ENCODE data around the gene PI3. TPM values are rescaled to one million over a fixed set of nuclear protein-coding genes. Genes with fewer than 3 reads are reported as not detected.

Gene PI3
- total RNA-seq, 1 experiment from 2014 or later: not detected

GRCh38 chr20:45128099-45128498 is 46.6 kb upstream of the PI3 start:
- no peaks in the 10 kb centered on the region for H3K27me3 ChIP-seq (ENCODE audit: insufficient read depth, low read length)
- CTCF ChIA-PET: interaction anchor here (2.0 kb wide), 1 partner anchor 11 kb away, joined by 4 read pairs; no protein-coding TSS in a partner anchor
- no peaks in the 10 kb centered on the region for H3K36me3 ChIP-seq (ENCODE audit: control insufficient read depth in 1 of 2, insufficient read depth in 2 of 2, low read length in 2 of 2)
- no peak; the same call in 1 of the 2 replicates for ATAC-seq
- intact Hi-C loops (cut with micrococcal nuclease): no loop called here
- H3K27ac ChIP-seq (ENCODE audit: low read depth, low read length): no peak overlapping the region
- no peaks in the 10 kb centered on the region for H3K9me3 ChIP-seq (ENCODE audit: control insufficient read depth in 1 of 2, insufficient read depth in 1 of 2, low read depth in 1 of 2, low read length in 2 of 2)
- no peak overlapping the region for H3K4me2 ChIP-seq (ENCODE audit: low read length)
- no peak for TF ChIP-seq EZH2 (IDR thresholded peaks at IDR 0.05)
- no peak for TF ChIP-seq RAD21 (IDR thresholded peaks at IDR 0.05; ENCODE audit: low read depth)
- TF ChIP-seq YY1 (IDR thresholded peaks at IDR 0.05; ENCODE audit: extremely low read depth, insufficient replicate concordance, low read depth, low read length): no peak
- no peak overlapping the region for H3K4me3 ChIP-seq (replicated peaks in 1 of 2; ENCODE audit: low read depth in 1 of 2, low read length in 2 of 2)
- RAD21 ChIA-PET (ENCODE audit: low non-redundant PET in 1 of 2, low total read pairs in 2 of 2, uncharacterized antibody in 2 of 2, unreplicated experiment in 2 of 2): no interaction called here
- H2AFZ ChIP-seq (ENCODE audit: low read depth, low read length, poor library complexity, severe bottlenecking): no peak overlapping the region
- BruUV-seq (replicated peaks): no TSS peak
- H3K9me2 ChIP-seq (ENCODE audit: insufficient read depth): no peaks in the 10 kb centered on the region
- no peaks in the 10 kb centered on the region; a peak in 1 of 4 replicates for H3K4me1 ChIP-seq (ENCODE audit: control insufficient read depth in 1 of 2, insufficient read depth in 2 of 2, low read length in 2 of 2)
- no peak overlapping the region for H3K9ac ChIP-seq (ENCODE audit: low read length)
- H3K79me2 ChIP-seq (ENCODE audit: insufficient read depth, low read length): no peaks in the 10 kb centered on the region
- no peak for DNase-seq (ENCODE audit: low read depth, low spot score)
- POLR2A ChIA-PET: no interaction called here
- no peaks in the 10 kb centered on the region for H4K20me1 ChIP-seq (ENCODE audit: insufficient read depth)

- no peaks in the 10 kb centered on the region for H4K20me1 ChIP-seq (ENCODE audit: insufficient read depth)
- ATAC-seq: no peak
- intact Hi-C loops (cut with micrococcal nuclease): loop anchor here (5.0 kb wide), 1 partner anchor 90 kb away; no protein-coding TSS in a partner anchor
- no peak overlapping the region for H3K4me2 ChIP-seq (ENCODE audit: low read length)
- POLR2A ChIA-PET: no interaction called here
- peaks cover 0 to 7% of the 10 kb centered on the region in 2 experiments; a peak in 2 of 4 replicates for H3K4me1 ChIP-seq (ENCODE audit: control insufficient read depth in 1 of 2, insufficient read depth in 2 of 2, low read length in 2 of 2)
- BruUV-seq (replicated peaks): no TSS peak
- no peaks in the 10 kb centered on the region for H3K36me3 ChIP-seq (ENCODE audit: control insufficient read depth in 1 of 2, insufficient read depth in 2 of 2, low read length in 2 of 2)
- DNase-seq (ENCODE audit: low read depth, low spot score): no peak
- CTCF ChIA-PET: no interaction called here
- RAD21 ChIA-PET (ENCODE audit: low non-redundant PET in 1 of 2, low total read pairs in 2 of 2, uncharacterized antibody in 2 of 2, unreplicated experiment in 2 of 2): no interaction called here
- H3K9ac ChIP-seq (ENCODE audit: low read length): no peak overlapping the region
- H2AFZ ChIP-seq (ENCODE audit: low read depth, low read length, poor library complexity, severe bottlenecking): no peak overlapping the region
- no peak overlapping the region for H3K4me3 ChIP-seq (replicated peaks in 1 of 2; ENCODE audit: low read depth in 1 of 2, low read length in 2 of 2)
- H3K9me3 ChIP-seq (ENCODE audit: control insufficient read depth in 1 of 2, insufficient read depth in 1 of 2, low read depth in 1 of 2, low read length in 2 of 2): no peaks in the 10 kb centered on the region
- no peak overlapping the region for H3K27ac ChIP-seq (ENCODE audit: low read depth, low read length)
- H3K79me2 ChIP-seq (ENCODE audit: insufficient read depth, low read length): no peaks in the 10 kb centered on the region
- no peaks in the 10 kb centered on the region for H3K9me2 ChIP-seq (ENCODE audit: insufficient read depth)
- H3K27me3 ChIP-seq (ENCODE audit: insufficient read depth, low read length): no peaks in the 10 kb centered on the region
- TF ChIP-seq RAD21 (IDR thresholded peaks at IDR 0.05; ENCODE audit: low read depth): no peak
- TF ChIP-seq CEBPB (IDR thresholded peaks at IDR 0.05; ENCODE audit: low read depth): no peak
- TF ChIP-seq REST (IDR thresholded peaks at IDR 0.05; ENCODE audit: low read depth): no peak
- TF ChIP-seq MAX (IDR thresholded peaks at IDR 0.05): no peak
- no peak for TF ChIP-seq TCF7L2 (IDR thresholded peaks at IDR 0.05; ENCODE audit: borderline replicate concordance, extremely low read depth, insufficient read depth, insufficient read length)
- no peak for TF ChIP-seq EGR1 (IDR thresholded peaks at IDR 0.05; ENCODE audit: low read depth)
- no peak for TF ChIP-seq SRF (IDR thresholded peaks at IDR 0.05; ENCODE audit: low read depth)
- no peak for TF ChIP-seq JUND (IDR thresholded peaks at IDR 0.05)
- no peak for TF ChIP-seq ELF1 (IDR thresholded peaks at IDR 0.05; ENCODE audit: borderline replicate concordance, low read depth)
- TF ChIP-seq ZFX (IDR thresholded peaks at IDR 0.05): no peak
- no peak for TF ChIP-seq POLR2AphosphoS5 (IDR thresholded peaks at IDR 0.05; ENCODE audit: low read depth, low read length)
- no peak for TF ChIP-seq ZNF274 (IDR thresholded peaks at IDR 0.05; ENCODE audit: low read depth, low read length)
- TF ChIP-seq ZBTB33 (IDR thresholded peaks at IDR 0.05; ENCODE audit: extremely low read depth, insufficient replicate concordance, low read length): no peak
- no peak for TF ChIP-seq ATF3 (IDR thresholded peaks at IDR 0.05)
Observed at GRCh38 chr20:45136911-45137310, 37.8 kb upstream of the PI3 start.
